GM06990 (cell line): Measurements from ENCODE around the gene PACRG.

Source experiments
- DNase-seq: peaks from one replicate; pipeline ENCODE4 v3.0.0-alpha.2; 2011; ENCODE audit not compliant: insufficient read length; ENCODE audit errors: extremely low read depth
- H3K27me3 ChIP-seq: replicated peaks from 2 replicates; pipeline ENCODE4 v1.6.0; 2011; ENCODE audit warnings: low read length; ENCODE audit not compliant: control insufficient read depth, insufficient read depth
- H3K36me3 ChIP-seq: 2 replicates; pipeline ENCODE4 v1.5.1; 2011; ENCODE audit warnings: low read length; ENCODE audit not compliant: control insufficient read depth, insufficient read depth
- H3K4me3 ChIP-seq: replicated peaks from 2 replicates; pipeline ENCODE4 v1.5.1; 2011; ENCODE audit warnings: low read depth, mild to moderate bottlenecking, control low read depth, low read length
- TF ChIP-seq, protein P1 (sequence below): IDR thresholded peaks from 2 replicates; pipeline ENCODE4 v1.5.1; 2011; ENCODE audit warnings: low read length, control low read depth, mild to moderate bottlenecking, inconsistent platforms; ENCODE audit not compliant: insufficient read depth, poor library complexity, severe bottlenecking

PACRG gene

DNA sequence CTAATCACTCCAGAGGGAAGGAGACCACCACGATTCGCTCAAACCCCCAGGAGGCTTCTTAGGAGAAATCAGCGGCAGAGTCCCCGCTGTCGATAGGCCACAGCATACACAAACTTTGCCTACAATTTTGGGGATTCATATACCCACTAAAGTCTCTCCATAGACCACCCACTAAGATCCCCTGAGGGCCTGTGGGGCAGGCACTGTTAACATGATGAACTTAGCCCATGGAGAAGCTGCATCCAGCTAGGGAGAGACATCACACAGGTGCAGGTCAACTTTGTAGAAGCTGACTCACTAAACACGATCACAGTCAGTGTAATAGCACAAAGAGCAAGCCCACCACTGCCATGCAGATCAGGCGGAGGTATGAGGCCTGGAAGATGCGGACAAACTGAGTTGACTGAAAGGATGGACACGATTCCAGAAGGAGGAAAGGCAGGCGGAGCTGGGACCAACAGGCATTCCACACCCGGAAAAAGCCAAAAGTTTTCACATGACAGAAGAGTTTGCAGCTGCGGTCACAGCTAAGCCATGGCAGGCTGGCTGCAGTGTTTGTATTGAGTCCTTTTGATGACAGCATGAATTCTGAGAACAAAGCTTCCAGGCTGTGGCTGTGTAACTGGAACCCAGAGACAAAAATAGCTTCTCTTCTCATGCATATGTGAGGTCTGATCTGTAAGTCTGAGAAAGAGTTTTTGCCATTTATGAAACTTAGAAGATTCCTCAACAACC lies 611.1 kb downstream of the PACRG start:
- TF ChIP-seq, protein P1, sequence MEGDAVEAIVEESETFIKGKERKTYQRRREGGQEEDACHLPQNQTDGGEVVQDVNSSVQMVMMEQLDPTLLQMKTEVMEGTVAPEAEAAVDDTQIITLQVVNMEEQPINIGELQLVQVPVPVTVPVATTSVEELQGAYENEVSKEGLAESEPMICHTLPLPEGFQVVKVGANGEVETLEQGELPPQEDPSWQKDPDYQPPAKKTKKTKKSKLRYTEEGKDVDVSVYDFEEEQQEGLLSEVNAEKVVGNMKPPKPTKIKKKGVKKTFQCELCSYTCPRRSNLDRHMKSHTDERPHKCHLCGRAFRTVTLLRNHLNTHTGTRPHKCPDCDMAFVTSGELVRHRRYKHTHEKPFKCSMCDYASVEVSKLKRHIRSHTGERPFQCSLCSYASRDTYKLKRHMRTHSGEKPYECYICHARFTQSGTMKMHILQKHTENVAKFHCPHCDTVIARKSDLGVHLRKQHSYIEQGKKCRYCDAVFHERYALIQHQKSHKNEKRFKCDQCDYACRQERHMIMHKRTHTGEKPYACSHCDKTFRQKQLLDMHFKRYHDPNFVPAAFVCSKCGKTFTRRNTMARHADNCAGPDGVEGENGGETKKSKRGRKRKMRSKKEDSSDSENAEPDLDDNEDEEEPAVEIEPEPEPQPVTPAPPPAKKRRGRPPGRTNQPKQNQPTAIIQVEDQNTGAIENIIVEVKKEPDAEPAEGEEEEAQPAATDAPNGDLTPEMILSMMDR: no peak
- H3K36me3 ChIP-seq: no peaks in the 10 kb centered on the region
- H3K27me3 ChIP-seq: no peaks in the 10 kb centered on the region; the same call in 1 of the 2 replicates
- H3K4me3 ChIP-seq: no peak overlapping the region
- DNase-seq: no peak

DNA sequence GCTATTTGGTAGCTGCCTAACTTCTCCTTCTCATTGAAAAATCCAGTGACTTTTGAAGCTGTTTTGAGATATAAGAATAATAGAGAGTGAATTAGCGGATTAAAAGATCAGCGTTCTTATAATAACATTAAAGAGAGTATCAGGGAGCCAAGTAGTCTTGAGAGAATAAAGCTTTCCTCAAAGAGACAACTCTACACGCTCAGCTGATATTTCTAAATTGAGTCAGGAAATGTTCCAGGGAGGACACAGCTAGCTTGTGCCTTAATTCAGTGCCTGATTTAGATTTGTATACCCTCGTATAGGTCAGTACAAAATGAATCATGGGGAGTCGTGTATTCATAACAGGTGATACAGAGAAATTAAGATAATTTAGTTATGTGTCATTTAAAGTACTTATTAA lies 611.7 kb downstream of the PACRG start:
- DNase-seq: no peak
- no peaks in the 10 kb centered on the region; the same call in 1 of the 2 replicates for H3K27me3 ChIP-seq
- no peak overlapping the region for H3K4me3 ChIP-seq
- TF ChIP-seq, protein P1: no peak
- H3K36me3 ChIP-seq: no peaks in the 10 kb centered on the region

- Histone ChIP-seq H3K27me3 (no peaks in the 10 kb centered on the region; the same call in 1 of the 2 replicates), H3K36me3 (no peaks in the 10 kb centered on the region), H3K4me3 (no peak overlapping the region)
- TF ChIP-seq, protein P1: no peak
- no peak for DNase-seq
Measured at GRCh38 chr6:163340201-163340887, 612.6 kb downstream of the PACRG start.

GRCh38 chr6:163341224-163342061 lies 613.7 kb downstream of the PACRG start:
- TF ChIP-seq, protein P1: no peak
- DNase-seq: no peak
- Histone ChIP-seq H3K4me3 (no peak overlapping the region), H3K36me3 (no peaks in the 10 kb centered on the region), H3K27me3 (no peaks in the 10 kb centered on the region)

GRCh38 chr6:163342571-163343539 lies 615.1 kb downstream of the PACRG start:
- Histone ChIP-seq H3K36me3 (no peaks in the 10 kb centered on the region), H3K27me3 (no peaks in the 10 kb centered on the region)

More at GRCh38 chr6:163342571-163343539, 615.1 kb downstream of the PACRG start:
- no peak for DNase-seq
- H3K4me3 ChIP-seq: no peak overlapping the region
- TF ChIP-seq, protein P1: no peak
